ENCODE measurements around the gene BHLHE41. TPM values are rescaled to one million over a fixed set of nuclear protein-coding genes. Genes with fewer than 3 reads are reported as not detected.

BHLHE41 gene
- total RNA-seq, 1 donor from 2014 or later = not detected

DNA sequence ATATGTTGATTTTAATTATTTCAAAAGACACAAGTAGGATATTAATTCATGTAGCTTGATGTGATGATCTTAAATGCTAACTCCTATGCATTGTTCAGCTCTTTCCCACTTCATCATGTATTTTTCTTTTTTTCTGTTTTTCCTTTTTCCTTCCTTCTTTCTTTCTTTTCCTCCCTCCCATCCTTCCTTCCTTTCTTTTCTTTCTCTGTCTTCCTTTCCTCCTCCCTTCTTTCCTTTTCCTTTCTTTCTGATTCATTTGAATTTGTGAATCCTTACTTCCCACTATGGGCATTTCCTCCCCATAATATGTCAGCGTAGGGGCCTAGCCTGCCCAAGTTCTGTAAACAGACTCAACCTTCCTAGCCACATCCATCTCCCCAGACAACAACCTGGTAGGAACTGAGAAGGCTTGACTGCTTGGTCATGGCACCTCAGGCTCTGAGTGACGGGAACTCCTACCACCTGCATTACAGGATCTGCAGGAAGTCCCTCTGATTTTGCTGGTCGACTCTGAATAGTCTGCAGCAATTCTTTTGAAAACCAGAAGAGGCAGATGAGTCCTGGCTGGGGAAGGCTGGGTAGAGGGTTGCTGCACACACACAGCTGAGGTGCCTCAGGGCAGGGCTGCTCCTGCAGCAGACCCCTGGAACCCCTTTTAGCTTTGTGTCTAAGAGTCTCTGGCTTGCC is 33.4 kb upstream of the BHLHE41 start:
- no peaks in the 10 kb centered on the region for H3K27me3 ChIP-seq
- H3K4me1 ChIP-seq = no peaks in the 10 kb centered on the region
- no peak overlapping the region for H3K4me3 ChIP-seq
- TF ChIP-seq, protein P1, sequence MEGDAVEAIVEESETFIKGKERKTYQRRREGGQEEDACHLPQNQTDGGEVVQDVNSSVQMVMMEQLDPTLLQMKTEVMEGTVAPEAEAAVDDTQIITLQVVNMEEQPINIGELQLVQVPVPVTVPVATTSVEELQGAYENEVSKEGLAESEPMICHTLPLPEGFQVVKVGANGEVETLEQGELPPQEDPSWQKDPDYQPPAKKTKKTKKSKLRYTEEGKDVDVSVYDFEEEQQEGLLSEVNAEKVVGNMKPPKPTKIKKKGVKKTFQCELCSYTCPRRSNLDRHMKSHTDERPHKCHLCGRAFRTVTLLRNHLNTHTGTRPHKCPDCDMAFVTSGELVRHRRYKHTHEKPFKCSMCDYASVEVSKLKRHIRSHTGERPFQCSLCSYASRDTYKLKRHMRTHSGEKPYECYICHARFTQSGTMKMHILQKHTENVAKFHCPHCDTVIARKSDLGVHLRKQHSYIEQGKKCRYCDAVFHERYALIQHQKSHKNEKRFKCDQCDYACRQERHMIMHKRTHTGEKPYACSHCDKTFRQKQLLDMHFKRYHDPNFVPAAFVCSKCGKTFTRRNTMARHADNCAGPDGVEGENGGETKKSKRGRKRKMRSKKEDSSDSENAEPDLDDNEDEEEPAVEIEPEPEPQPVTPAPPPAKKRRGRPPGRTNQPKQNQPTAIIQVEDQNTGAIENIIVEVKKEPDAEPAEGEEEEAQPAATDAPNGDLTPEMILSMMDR (IDR thresholded peaks at IDR 0.05) = no peak
- TF ChIP-seq EZH2 (IDR thresholded peaks at IDR 0.05) = no peak
- DNase-seq (ENCODE audit: low spot score) = no peak
- no peaks in the 10 kb centered on the region for H3K36me3 ChIP-seq
- peaks cover 2% of the 10 kb centered on the region for H3K27me3 Mint-ChIP-seq (ENCODE audit: insufficient read depth, low read depth)
- no peaks in the 10 kb centered on the region for H3K79me2 ChIP-seq (ENCODE audit: low read depth)
- no peak overlapping the region for H3K4me3 Mint-ChIP-seq
- H3F3A ChIP-seq (ENCODE audit: low read depth) = no peaks in the 10 kb centered on the region
- H3K9ac ChIP-seq = no peak overlapping the region
- no peak overlapping the region for H3K4me2 ChIP-seq
- H3K36me3 Mint-ChIP-seq = no peaks in the 10 kb centered on the region
- H2AFZ ChIP-seq (replicated peaks) = no peak overlapping the region
- no peaks in the 10 kb centered on the region for H4K20me1 ChIP-seq (ENCODE audit: low read depth)
- no peaks in the 10 kb centered on the region for H3K9me3 ChIP-seq (ENCODE audit: low read depth)
- peaks cover 3% of the 10 kb centered on the region for H3K9me3 Mint-ChIP-seq
- no peak overlapping the region for H3K27ac ChIP-seq
- no peaks in the 10 kb centered on the region for H3K4me1 Mint-ChIP-seq
- H3K27ac Mint-ChIP-seq = no peak overlapping the region

DNA sequence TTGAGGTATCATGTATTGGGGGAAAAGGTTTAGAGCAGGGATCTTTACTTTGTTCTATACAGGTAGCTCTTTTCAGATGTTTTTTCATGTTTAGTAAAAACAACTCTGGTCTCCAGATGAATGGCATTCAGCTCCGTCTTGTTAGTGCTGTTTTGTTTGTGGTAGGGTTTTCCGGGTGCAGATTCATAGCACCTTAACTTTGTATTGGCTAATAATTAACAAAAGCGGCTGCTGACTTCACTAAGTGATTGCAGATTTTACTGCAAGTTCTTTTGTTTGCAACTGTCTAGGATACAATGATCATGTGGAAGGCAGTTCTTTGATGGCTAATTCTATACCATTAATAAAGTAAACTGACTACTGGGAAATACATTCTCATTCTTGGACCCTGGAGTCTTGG is 32.2 kb upstream of the BHLHE41 start:
- no peaks in the 10 kb centered on the region for H3K36me3 Mint-ChIP-seq
- H2AFZ ChIP-seq (replicated peaks) = no peak overlapping the region
- H3K9me3 ChIP-seq (ENCODE audit: low read depth) = no peaks in the 10 kb centered on the region
- no peak overlapping the region for H3K27ac Mint-ChIP-seq
- no peak overlapping the region for H3K4me2 ChIP-seq
- no peak for TF ChIP-seq EZH2 (IDR thresholded peaks at IDR 0.05)
- TF ChIP-seq, protein P1 (IDR thresholded peaks at IDR 0.05) = no peak
- no peak for TF ChIP-seq EZH2phosphoT487 (IDR thresholded peaks at IDR 0.05)
- no peaks in the 10 kb centered on the region for H3K4me1 ChIP-seq
- H3K79me2 ChIP-seq (ENCODE audit: low read depth) = no peaks in the 10 kb centered on the region
- H3K9ac ChIP-seq = no peak overlapping the region
- H3F3A ChIP-seq (ENCODE audit: low read depth) = no peaks in the 10 kb centered on the region
- no peaks in the 10 kb centered on the region for H3K9me3 Mint-ChIP-seq
- no peaks in the 10 kb centered on the region for H3K27me3 ChIP-seq
- no peak overlapping the region for H3K4me3 ChIP-seq
- H3K4me1 Mint-ChIP-seq = no peaks in the 10 kb centered on the region
- no peak overlapping the region for H3K27ac ChIP-seq
- no peak overlapping the region for H3K4me3 Mint-ChIP-seq
- H4K20me1 ChIP-seq (ENCODE audit: low read depth) = no peaks in the 10 kb centered on the region
- no peak for DNase-seq (ENCODE audit: low spot score)
- no peaks in the 10 kb centered on the region for H3K36me3 ChIP-seq
- H3K27me3 Mint-ChIP-seq (ENCODE audit: insufficient read depth, low read depth) = peaks cover 2% of the 10 kb centered on the region

- H4K20me1 ChIP-seq (ENCODE audit: low read depth) = no peaks in the 10 kb centered on the region
- no peaks in the 10 kb centered on the region for H3K79me2 ChIP-seq (ENCODE audit: low read depth)
- Mint-ChIP-seq H3K36me3 (no peaks in the 10 kb centered on the region), H3K4me1 (no peaks in the 10 kb centered on the region), H3K4me3 (no peak overlapping the region), H3K9me3 (no peaks in the 10 kb centered on the region), H3K27me3 (ENCODE audit: insufficient read depth, low read depth) (peaks cover 2% of the 10 kb centered on the region), H3K27ac (no peak overlapping the region)
- no peak overlapping the region for H3K4me2 ChIP-seq
- H3K27ac ChIP-seq = no peak overlapping the region
- no peaks in the 10 kb centered on the region for H3K36me3 ChIP-seq
- H3K9ac ChIP-seq = no peak overlapping the region
- H3K9me3 ChIP-seq (ENCODE audit: low read depth) = no peaks in the 10 kb centered on the region
- no peak overlapping the region for H2AFZ ChIP-seq (replicated peaks)
- no peaks in the 10 kb centered on the region for H3F3A ChIP-seq (ENCODE audit: low read depth)
- no peak for TF ChIP-seq EZH2 (IDR thresholded peaks at IDR 0.05)
- no peak for TF ChIP-seq EZH2phosphoT487 (IDR thresholded peaks at IDR 0.05)
- TF ChIP-seq, protein P1 (IDR thresholded peaks at IDR 0.05) = no peak
- H3K4me1 ChIP-seq = no peaks in the 10 kb centered on the region
- no peak for DNase-seq (ENCODE audit: low spot score)
- H3K27me3 ChIP-seq = no peaks in the 10 kb centered on the region
- no peak overlapping the region for H3K4me3 ChIP-seq
These were observed 31.5 kb upstream of the BHLHE41 start for GRCh38 chr12:26156201-26156871.
